Ovary (tissue), 3 donors: ENCODE results near the gene ANO2.

Experiments used
- EP300 ChIP-seq: sonication (generic); formaldehyde crosslinking; IDR thresholded peaks from one replicate; pipeline ENCODE4 v1.6.1; 2017; ENCODE audit warnings: antibody characterized with exemption
- POLR2A ChIP-seq: fragments of 450-650 bp; IDR thresholded peaks from one replicate; pipeline ENCODE4 v1.6.1; 2017; ENCODE audit warnings: antibody characterized with exemption, mild to moderate bottlenecking, moderate library complexity
- TF ChIP-seq, protein P1 (sequence below), 3 donors: fragments of 450-650 bp in 2 of 3; fragments of 200-600 bp in 1 of 3; IDR thresholded peaks; one replicate each; pipeline versions ENCODE4 v1.5.1 to v1.8.0; 2016 to 2022; ENCODE audit warnings: antibody characterized with exemption in 3 of 3, mild to moderate bottlenecking in 1 of 3
- donor health status: DM: no; HTN: no; CAD: no.

DNA sequence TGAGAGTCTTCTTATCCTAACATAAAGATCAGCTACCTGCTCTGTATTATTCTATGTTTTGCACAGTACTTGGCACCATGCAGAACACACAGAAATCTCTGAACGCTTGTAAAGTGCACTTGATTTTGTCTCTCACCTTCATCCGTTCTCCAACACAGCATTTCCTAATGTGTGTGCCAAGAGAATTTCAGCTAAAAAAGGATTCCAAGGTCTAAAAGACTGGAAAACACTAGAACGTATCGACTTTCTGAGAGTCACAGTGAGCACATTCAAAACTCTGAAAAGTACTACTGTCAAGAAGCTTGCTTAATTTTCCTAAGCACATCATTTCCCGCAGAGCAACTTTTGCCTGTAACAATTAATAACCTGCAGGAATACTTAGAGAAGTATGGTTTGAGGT lies 211.1 kb downstream of the ANO2 start:
- TF ChIP-seq, protein P1, sequence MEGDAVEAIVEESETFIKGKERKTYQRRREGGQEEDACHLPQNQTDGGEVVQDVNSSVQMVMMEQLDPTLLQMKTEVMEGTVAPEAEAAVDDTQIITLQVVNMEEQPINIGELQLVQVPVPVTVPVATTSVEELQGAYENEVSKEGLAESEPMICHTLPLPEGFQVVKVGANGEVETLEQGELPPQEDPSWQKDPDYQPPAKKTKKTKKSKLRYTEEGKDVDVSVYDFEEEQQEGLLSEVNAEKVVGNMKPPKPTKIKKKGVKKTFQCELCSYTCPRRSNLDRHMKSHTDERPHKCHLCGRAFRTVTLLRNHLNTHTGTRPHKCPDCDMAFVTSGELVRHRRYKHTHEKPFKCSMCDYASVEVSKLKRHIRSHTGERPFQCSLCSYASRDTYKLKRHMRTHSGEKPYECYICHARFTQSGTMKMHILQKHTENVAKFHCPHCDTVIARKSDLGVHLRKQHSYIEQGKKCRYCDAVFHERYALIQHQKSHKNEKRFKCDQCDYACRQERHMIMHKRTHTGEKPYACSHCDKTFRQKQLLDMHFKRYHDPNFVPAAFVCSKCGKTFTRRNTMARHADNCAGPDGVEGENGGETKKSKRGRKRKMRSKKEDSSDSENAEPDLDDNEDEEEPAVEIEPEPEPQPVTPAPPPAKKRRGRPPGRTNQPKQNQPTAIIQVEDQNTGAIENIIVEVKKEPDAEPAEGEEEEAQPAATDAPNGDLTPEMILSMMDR (IDR thresholded peaks at IDR 0.05) = no peak
- TF ChIP-seq POLR2A = no peak
- no peak for TF ChIP-seq EP300
